Stimulated activated naive CD4-positive, alpha-beta T cell (primary cell): ENCODE measurements around the gene HHIPL1.

Source experiments
- DNase-seq, 6 experiments: peaks; one replicate each; lab custom pipeline; 2025; lab: John Stamatoyannopoulos, UW

Gene HHIPL1

GRCh38 chr14:99675951-99676350, 31.0 kb downstream of the HHIPL1 start:
- no peak for DNase-seq

GRCh38 chr14:99676657-99677056, 31.7 kb downstream of the HHIPL1 start:
- no peak for DNase-seq

- no peak for DNase-seq
Measured at GRCh38 chr14:99677231-99678140, 32.6 kb downstream of the HHIPL1 start.

- DNase-seq = no peak
Measured at GRCh38 chr14:99678198-99678597, 33.3 kb downstream of the HHIPL1 start.

GRCh38 chr14:99679111-99679510, 34.2 kb downstream of the HHIPL1 start:
- no peak for DNase-seq

- DNase-seq = no peak
Measured at GRCh38 chr14:99679543-99679942, 34.6 kb downstream of the HHIPL1 start.

- DNase-seq = no peak
Measured at GRCh38 chr14:99679996-99680395, 35.1 kb downstream of the HHIPL1 start.

- no peak for DNase-seq
Measured at GRCh38 chr14:99681101-99681831, 36.3 kb downstream of the HHIPL1 start.

- no peak for DNase-seq
Measured at GRCh38 chr14:99681832-99682148, 36.9 kb downstream of the HHIPL1 start.

- DNase-seq = peak; percentile 58 to 84 (median 72)
Measured at GRCh38 chr14:99682809-99683618, 38.1 kb downstream of the HHIPL1 start.

GRCh38 chr14:99683619-99684409, 38.9 kb downstream of the HHIPL1 start, which contains the start of gene CYP46A1:
Gene CYP46A1 (plus strand): TSS chr14:99684298. CDS start chr14:99684418, 120 bp downstream.
- peak; percentile 96 to 99 (median 98) for DNase-seq

- peak in 2 of 6 experiments; percentile 46 to 69 for DNase-seq
Measured at GRCh38 chr14:99684410-99684934, 39.5 kb downstream of the HHIPL1 start.

GRCh38 chr14:99685151-99685591, 40.2 kb downstream of the HHIPL1 start:
- no peak for DNase-seq

- DNase-seq = no peak
Measured at GRCh38 chr14:99685596-99685995, 40.7 kb downstream of the HHIPL1 start.

- DNase-seq = no peak
Measured at GRCh38 chr14:99686557-99687283, 41.8 kb downstream of the HHIPL1 start.

GRCh38 chr14:99687284-99688209, 42.6 kb downstream of the HHIPL1 start:
- DNase-seq = peak; percentile 11 to 50 (median 26)

- no peak for DNase-seq
Measured at GRCh38 chr14:99688210-99688581, 43.3 kb downstream of the HHIPL1 start.

GRCh38 chr14:99688629-99689028, 43.7 kb downstream of the HHIPL1 start:
- DNase-seq = no peak
